GM18505 (cell line): ENCODE data around the gene TMEM30A.

Experiments used
- ATAC-seq: cut with Tn5 transposase; IDR thresholded peaks from one replicate; pipeline ENCODE4 v1.9.1; 2021; ENCODE audit not compliant: unreplicated experiment
- POLR2A ChIP-seq: IDR thresholded peaks from 4 replicates; pipeline ENCODE4 v1.6.1; 2011; ENCODE audit warnings: borderline replicate concordance; ENCODE audit not compliant: insufficient read depth, insufficient read length; ENCODE audit errors: extremely low read depth

Gene TMEM30A

GRCh38 chr6:75286955-75287354 is 2.4 kb upstream of the TMEM30A start:
- no peak for TF ChIP-seq POLR2A
- no peak for ATAC-seq

GRCh38 chr6:75285283-75285639 is 669 bp upstream of the TMEM30A start:
- ATAC-seq = peak; percentile 4
- no peak for TF ChIP-seq POLR2A

GRCh38 chr6:75283907-75284631 is 523 bp downstream of the TMEM30A start:
- peak; percentile 26 for ATAC-seq
- TF ChIP-seq POLR2A = no peak

GRCh38 chr6:75282706-75283105 is 1.9 kb downstream of the TMEM30A start:
- no peak for TF ChIP-seq POLR2A
- no peak for ATAC-seq

- no peak for TF ChIP-seq POLR2A
- no peak for ATAC-seq
These were observed 2.9 kb downstream of the TMEM30A start for GRCh38 chr6:75281653-75282052.

- no peak for ATAC-seq
These were observed 4.3 kb downstream of the TMEM30A start for GRCh38 chr6:75280131-75280855.

GRCh38 chr6:75279418-75279817 is 5.2 kb downstream of the TMEM30A start:
- no peak for TF ChIP-seq POLR2A
- ATAC-seq = no peak

More at GRCh38 chr6:75280131-75280855, 4.3 kb downstream of the TMEM30A start:
- TF ChIP-seq POLR2A = no peak

GRCh38 chr6:75278474-75279077 is 6.0 kb downstream of the TMEM30A start:
- no peak for ATAC-seq
- TF ChIP-seq POLR2A = no peak

- ATAC-seq = no peak
- no peak for TF ChIP-seq POLR2A
These were observed 9.5 kb downstream of the TMEM30A start for GRCh38 chr6:75275067-75275466.

- no peak for ATAC-seq
These were observed 11.6 kb downstream of the TMEM30A start for GRCh38 chr6:75273009-75273408.

GRCh38 chr6:75272145-75272840 is 12.3 kb downstream of the TMEM30A start:
- ATAC-seq = no peak
- TF ChIP-seq POLR2A = no peak

More at GRCh38 chr6:75273009-75273408, 11.6 kb downstream of the TMEM30A start:
- no peak for TF ChIP-seq POLR2A

- no peak for TF ChIP-seq POLR2A
- no peak for ATAC-seq
These were observed 15.6 kb downstream of the TMEM30A start for GRCh38 chr6:75268988-75269354.

GRCh38 chr6:75268121-75268987 is 16.2 kb downstream of the TMEM30A start:
- no peak for ATAC-seq
- no peak for TF ChIP-seq POLR2A

GRCh38 chr6:75267461-75267860 is 17.1 kb downstream of the TMEM30A start:
- TF ChIP-seq POLR2A = no peak
- ATAC-seq = no peak
